WERI-Rb-1 (cell line): ENCODE data around the gene PIR.

ENCODE experiments used
- DNase-seq: peaks from one replicate; pipeline ENCODE4 v3.0.0-alpha.2; 2020
- H3K27ac ChIP-seq: fragments of 250-450 bp; sonication (Bioruptor Pico); 2 replicates; pipeline ENCODE4 v1.5.1; 2020; ENCODE audit warnings: mild to moderate bottlenecking, moderate library complexity
- H3K27me3 ChIP-seq: fragments of 250-450 bp; sonication (Bioruptor Pico); 2 replicates; pipeline ENCODE4 v1.5.1; 2021; ENCODE audit warnings: mild to moderate bottlenecking, low read depth, moderate library complexity; ENCODE audit not compliant: insufficient read depth, severe bottlenecking
- H3K36me3 ChIP-seq: fragments of 250-450 bp; sonication (Bioruptor Pico); 2 replicates; pipeline ENCODE4 v1.5.1; 2020; ENCODE audit warnings: mild to moderate bottlenecking, moderate library complexity
- H3K4me3 ChIP-seq: 2 replicates; pipeline ENCODE4 v1.5.1; 2011; ENCODE audit warnings: low read depth, mild to moderate bottlenecking, control low read depth, low read length
- H3K9me3 ChIP-seq: fragments of 250-450 bp; sonication (Bioruptor Pico); 2 replicates; pipeline ENCODE4 v1.5.1; 2021; ENCODE audit warnings: mild to moderate bottlenecking, moderate library complexity; ENCODE audit not compliant: severe bottlenecking
- CTCF ChIP-seq: IDR thresholded peaks from 2 replicates; pipeline ENCODE4 v1.5.1; 2011; ENCODE audit warnings: low read depth, mild to moderate bottlenecking, control low read depth, inconsistent platforms, low read length

The PIR gene

GRCh38 chrX:15523088-15523487 lies 30.0 kb upstream of the PIR start:
- DNase-seq: no peak
- Histone ChIP-seq H3K4me3 (no peak overlapping the region), H3K27me3 (peaks cover 19% of the 10 kb centered on the region), H3K27ac (no peak overlapping the region), H3K9me3 (no peaks in the 10 kb centered on the region), H3K36me3 (no peaks in the 10 kb centered on the region)
- TF ChIP-seq CTCF: no peak

- Histone ChIP-seq H3K4me3 (no peak overlapping the region), H3K36me3 (no peaks in the 10 kb centered on the region), H3K27ac (no peak overlapping the region), H3K27me3 (peaks cover 19% of the 10 kb centered on the region), H3K9me3 (no peaks in the 10 kb centered on the region)
- no peak for DNase-seq
- TF ChIP-seq CTCF: no peak
Observed at GRCh38 chrX:15522464-15522863, 29.3 kb upstream of the PIR start.

GRCh38 chrX:15515931-15516330 lies 22.8 kb upstream of the PIR start:
- no peaks in the 10 kb centered on the region for H3K36me3 ChIP-seq
- H3K9me3 ChIP-seq: no peaks in the 10 kb centered on the region
- TF ChIP-seq CTCF: no peak
- no peak overlapping the region for H3K4me3 ChIP-seq
- no peak overlapping the region for H3K27ac ChIP-seq
- peaks cover 9% of the 10 kb centered on the region for H3K27me3 ChIP-seq
- DNase-seq: no peak

GRCh38 chrX:15514279-15514678 lies 21.1 kb upstream of the PIR start:
- no peak for DNase-seq
- Histone ChIP-seq H3K9me3 (no peaks in the 10 kb centered on the region), H3K27me3 (peaks cover 7% of the 10 kb centered on the region), H3K27ac (no peak overlapping the region), H3K4me3 (no peak overlapping the region), H3K36me3 (no peaks in the 10 kb centered on the region)
- TF ChIP-seq CTCF: no peak

- Histone ChIP-seq H3K4me3 (no peak overlapping the region), H3K36me3 (no peaks in the 10 kb centered on the region), H3K27me3 (peaks cover 14% of the 10 kb centered on the region), H3K9me3 (no peaks in the 10 kb centered on the region), H3K27ac (no peak overlapping the region)
- no peak for DNase-seq
- TF ChIP-seq CTCF: no peak
Observed at GRCh38 chrX:15512401-15512965, 19.4 kb upstream of the PIR start.

GRCh38 chrX:15511563-15511962 lies 18.4 kb upstream of the PIR start:
- Histone ChIP-seq H3K27ac (no peak overlapping the region), H3K4me3 (no peak overlapping the region), H3K27me3 (peaks cover 22% of the 10 kb centered on the region), H3K36me3 (no peaks in the 10 kb centered on the region), H3K9me3 (no peaks in the 10 kb centered on the region)
- TF ChIP-seq CTCF: no peak
- no peak for DNase-seq
